GM21528 (cell line): ENCODE data around the gene DIAPH1.

Experiments used
- ATAC-seq: cut with Tn5 transposase; IDR thresholded peaks from one replicate; pipeline ENCODE4 v1.9.1; 2021; ENCODE audit warnings: mild to moderate bottlenecking, moderate library complexity; ENCODE audit not compliant: unreplicated experiment, low FRiP score

The DIAPH1 gene

GRCh38 chr5:141640698-141641097 lies 21.9 kb upstream of the DIAPH1 start:
- no peak for ATAC-seq

DNA sequence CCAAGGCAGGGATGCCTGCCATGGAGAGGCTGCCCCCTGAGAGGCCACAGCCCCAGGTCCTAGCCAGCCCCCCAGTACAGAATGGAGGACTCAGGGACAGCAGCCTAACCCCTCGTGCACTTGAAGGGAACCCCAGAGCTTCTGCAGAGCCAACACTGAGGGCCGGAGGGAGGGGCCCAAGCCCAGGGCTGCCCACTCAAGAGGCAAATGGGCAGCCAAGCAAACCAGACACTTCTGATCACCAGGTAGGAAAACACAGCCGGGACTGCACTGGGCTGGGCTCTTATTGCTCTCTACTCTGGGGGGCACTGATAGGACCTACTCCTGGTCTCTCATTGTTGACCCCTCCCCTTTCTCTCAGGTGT lies 21.2 kb upstream of the DIAPH1 start:
- no peak for ATAC-seq

- ATAC-seq: no peak
These were observed 20.7 kb upstream of the DIAPH1 start for GRCh38 chr5:141639357-141640050.

- no peak for ATAC-seq
These were observed 20.0 kb upstream of the DIAPH1 start for GRCh38 chr5:141638771-141639170.

DNA sequence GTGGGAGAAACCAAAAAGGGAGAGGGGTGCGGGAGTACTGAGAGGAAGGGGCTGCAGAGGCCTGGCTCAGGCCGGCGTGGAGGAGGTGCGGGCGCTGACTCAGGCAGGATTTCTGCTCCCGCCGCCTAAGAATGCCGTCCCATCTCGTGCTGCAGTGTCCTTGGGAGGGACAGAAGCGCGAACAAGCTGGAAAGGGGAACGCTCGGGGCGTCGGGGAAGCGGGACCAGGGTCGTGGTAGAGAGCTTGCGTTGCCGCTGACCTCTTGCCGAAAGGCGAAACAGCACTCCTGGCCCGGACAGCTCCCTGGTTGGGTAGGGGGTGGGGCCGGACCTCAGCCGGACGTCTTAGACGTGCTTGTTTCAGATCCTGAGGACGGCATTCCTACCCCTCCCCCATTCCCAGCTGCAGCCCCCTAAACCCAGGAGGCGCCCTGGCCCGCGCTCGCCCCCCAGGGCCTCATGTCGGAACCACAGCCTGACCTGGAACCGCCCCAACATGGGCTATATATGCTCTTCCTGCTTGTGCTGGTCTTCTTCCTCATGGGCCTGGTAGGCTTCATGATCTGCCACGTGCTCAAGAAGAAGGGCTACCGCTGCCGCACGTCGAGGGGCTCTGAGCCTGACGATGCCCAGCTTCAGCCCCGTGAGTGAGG lies 19.1 kb upstream of the DIAPH1 start:
- ATAC-seq: peak; percentile 27

DNA sequence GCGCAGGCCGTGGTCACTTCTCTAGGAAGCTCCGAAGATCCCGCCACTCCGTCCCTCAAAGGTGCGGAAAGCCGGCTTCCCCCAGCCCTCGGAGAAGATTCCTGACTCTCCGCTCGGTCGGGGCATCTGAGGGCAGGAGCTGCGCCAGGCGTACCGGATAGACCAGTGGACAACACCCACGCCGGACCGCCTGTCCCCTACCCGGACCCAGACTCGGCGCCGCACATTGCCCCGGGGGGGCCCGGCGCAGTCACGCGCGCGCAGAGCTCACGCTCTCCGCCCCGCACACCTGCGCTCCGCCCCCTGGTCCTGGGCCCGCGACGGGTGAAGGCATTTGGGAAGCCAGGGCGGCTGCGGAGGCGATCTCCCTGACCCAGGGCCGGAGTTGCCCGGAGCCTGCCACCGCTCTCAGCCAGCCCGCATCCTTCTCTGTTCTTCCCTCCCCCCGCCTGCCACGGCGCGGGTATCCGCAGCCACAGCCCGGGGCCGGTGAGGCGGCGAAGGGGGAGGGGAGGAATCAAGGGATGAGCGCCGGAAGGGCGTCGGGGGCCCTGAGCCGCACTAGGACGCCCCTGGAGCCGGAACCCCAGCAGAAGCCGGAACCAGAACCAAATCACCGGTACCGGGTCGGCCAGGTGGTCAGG lies 18.4 kb upstream of the DIAPH1 start:
- peak; percentile 32 for ATAC-seq

GRCh38 chr5:141636413-141637122 lies 17.8 kb upstream of the DIAPH1 start, which contains the start of the genes HDAC3 and RELL2:
Gene HDAC3 (minus strand): TSS chr5:141636849. CDS start chr5:141636790, 59 bp downstream.
Gene RELL2 (plus strand): TSS chr5:141636997. CDS start chr5:141638226, 1,229 bp downstream.
- peak; percentile 69 for ATAC-seq

- ATAC-seq: no peak
These were observed 17.3 kb upstream of the DIAPH1 start for GRCh38 chr5:141636106-141636412.

GRCh38 chr5:141635646-141636045 lies 16.8 kb upstream of the DIAPH1 start:
- no peak for ATAC-seq

DNA sequence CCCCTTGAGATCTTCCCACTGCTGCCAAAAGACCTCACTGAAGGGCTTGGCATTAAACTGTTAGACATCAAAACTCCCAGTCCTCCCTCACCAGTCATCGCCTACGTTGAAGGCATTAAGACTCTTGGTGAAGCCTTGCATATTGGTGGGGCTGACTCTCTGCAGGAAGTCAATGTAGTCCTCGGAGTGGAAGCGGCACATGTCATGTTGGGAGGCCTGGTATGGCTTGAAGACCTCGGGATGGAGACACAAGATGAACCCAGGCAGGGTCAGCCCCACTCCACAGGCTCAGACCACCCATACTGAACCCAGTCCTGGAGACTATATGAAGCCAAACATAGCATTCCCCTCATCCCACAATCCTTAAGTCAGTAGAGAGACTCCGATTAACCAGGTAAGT lies 15.9 kb upstream of the DIAPH1 start:
- no peak for ATAC-seq

DNA sequence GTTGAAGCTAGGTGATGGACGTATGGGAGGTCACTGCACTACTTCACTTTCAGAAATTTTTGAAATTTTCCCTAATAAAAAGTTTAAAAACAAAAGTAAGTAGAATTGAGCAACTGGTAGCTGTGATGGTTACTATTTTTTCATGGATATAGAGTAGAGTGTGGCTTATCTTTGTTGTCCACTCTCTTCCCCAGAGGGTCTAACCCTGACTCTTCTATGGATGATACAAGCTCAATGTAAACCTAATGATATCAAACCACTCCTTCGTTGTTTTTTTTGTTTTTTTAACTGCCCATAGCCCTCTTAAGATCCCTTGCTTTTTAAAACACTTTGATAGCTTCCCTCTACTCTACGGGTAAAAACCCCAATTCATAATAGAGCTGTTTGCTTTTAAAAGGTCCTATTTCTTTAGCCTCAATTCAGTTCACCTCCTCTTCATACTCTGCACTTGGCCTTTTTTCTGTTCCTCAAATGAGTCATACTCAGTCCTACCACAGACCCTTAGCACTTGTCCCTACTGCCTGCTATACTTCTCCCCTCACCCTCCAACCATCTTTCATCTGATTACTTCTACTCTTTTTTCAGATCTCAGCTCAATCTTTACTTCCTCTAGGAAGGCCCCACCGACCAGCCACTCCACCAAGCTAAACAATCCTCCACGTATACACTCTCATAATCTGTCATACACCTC lies 15.2 kb upstream of the DIAPH1 start:
- peak; percentile 62 for ATAC-seq

- ATAC-seq: no peak
These were observed 13.8 kb upstream of the DIAPH1 start for GRCh38 chr5:141632650-141633049.

DNA sequence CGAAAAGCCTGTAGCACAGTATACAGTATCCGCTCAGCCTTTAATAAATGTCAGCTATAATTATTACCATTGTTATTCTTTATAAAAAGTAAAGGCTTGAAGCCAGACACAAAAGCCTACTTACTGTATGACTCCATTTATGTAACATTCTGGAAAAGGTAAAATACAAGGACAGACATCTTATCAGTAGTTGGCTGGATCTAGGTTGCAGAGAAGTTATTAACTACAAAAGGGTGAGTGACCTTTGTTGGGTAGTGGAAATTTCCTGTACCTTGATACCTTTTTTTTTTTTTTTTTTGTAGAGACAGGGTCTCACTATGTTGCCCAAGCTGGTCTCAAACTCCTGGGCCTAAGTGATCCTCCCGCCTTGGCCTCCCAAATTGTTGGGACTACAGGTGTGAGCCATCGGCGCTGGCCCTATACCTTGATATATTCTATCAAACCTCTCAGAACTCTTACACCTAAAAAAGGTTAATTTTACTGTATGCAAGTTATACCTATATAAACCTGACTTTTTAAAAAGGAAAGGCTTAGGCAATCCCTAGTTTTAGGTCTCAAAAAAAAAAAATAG lies 11.9 kb upstream of the DIAPH1 start:
- ATAC-seq: no peak

- no peak for ATAC-seq
These were observed 9.5 kb upstream of the DIAPH1 start for GRCh38 chr5:141628175-141628788.

DNA sequence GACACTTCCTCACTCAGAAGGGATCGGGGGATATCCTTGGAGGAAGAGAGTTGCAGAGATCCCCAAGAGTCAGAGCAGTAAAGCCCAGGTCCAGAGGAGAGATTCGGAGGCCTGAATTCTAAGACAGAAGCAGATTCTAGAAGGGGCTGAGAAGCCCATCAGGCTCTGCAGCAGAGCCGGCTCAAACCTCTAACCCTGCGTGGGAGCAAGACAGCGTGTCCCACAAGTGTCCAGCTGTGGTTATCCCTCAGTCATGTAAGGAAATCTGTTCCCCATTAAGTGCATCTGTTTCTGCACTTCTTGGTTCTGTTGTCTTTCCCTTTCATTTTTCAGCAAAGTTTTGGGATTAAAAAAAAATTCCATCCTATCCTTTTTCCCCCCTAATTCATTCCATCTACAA lies 4.8 kb upstream of the DIAPH1 start:
- no peak for ATAC-seq

- peak; percentile 51 for ATAC-seq
These were observed 4.4 kb upstream of the DIAPH1 start for GRCh38 chr5:141623186-141623585.

DNA sequence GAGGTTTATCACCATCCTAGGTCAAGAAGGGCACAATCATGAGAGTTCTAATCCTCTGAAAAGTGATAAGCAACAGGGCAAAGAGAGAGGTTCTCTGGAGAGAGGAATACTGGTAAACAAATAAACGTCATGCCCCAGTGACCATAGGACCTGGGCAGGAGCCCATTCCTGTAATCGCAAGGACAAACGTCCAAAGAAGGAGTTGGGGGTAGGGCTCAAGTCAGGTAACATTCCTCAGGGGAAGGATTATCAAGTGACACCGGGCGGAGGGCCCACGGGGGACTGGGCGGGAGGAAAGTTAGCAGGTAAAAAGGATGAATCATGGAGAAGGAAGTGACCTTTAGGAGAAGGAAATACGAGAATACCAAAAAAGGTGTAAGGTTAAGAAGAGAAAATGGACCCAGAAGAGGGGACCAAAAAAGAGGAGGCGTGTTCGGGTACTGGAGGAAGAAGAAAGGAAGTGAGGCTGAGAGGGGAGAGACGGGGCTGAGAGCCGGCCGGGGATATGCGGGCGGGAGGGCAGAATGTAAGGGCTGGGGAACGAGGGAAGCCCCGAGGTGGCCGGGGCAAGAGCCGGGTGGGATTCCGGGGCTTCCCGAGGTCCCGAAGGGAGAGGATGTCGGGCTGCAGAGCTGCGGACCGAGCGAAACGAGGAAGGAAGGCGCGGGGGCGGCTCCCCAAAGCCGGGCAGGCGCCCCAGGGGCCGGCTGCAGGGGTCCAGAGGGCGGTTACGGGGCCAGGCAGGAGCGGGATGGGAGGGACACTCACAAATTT lies 583 bp downstream of the DIAPH1 start:
- peak; percentile 31 for ATAC-seq

GRCh38 chr5:141617682-141618029 lies 1.1 kb downstream of the DIAPH1 start:
- ATAC-seq: no peak

DNA sequence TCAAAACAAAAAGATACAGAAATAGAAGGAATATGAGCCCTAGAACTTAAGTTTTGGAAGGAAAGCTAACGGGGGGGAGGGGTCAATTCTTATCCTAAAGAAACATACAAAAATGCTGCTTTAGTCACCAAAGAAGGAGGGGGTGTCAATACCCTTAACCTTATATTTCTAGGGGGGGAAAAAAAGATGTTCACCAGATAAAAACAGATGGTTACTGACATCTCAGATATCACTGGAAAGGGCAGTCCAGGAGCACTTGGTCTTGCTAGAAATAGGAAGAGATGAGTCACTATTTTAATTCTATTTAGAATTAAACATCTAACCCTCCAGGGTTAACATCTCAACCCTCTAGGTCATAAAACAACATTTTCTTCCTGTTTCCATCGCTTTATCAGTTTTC lies 1.7 kb downstream of the DIAPH1 start:
- ATAC-seq: no peak
